Type B pancreatic cell (in vitro differentiated cells): Measurements from ENCODE around the gene DNASE1L2. TPM values are rescaled to one million over a fixed set of nuclear protein-coding genes. Genes with fewer than 3 reads are reported as not detected.

ENCODE experiments used
- DNase-seq: peaks from one replicate; pipeline ENCODE4 v3.0.0; 2021; ENCODE audit warnings: mixed read lengths; ENCODE audit not compliant: unreplicated experiment; ENCODE audit errors: extremely low spot score
- H3K27ac Mint-ChIP-seq: 2 replicates; pipeline ENCODE4 v1.8.0; 2021; ENCODE audit warnings: mild to moderate bottlenecking, mixed read lengths
- H3K27me3 Mint-ChIP-seq: 2 replicates; pipeline ENCODE4 v1.8.0; 2021; ENCODE audit warnings: mixed read lengths
- H3K36me3 Mint-ChIP-seq: 2 replicates; pipeline ENCODE4 v1.8.0; 2021; ENCODE audit warnings: mixed read lengths
- H3K4me1 Mint-ChIP-seq: one replicate; pipeline ENCODE4 v1.8.0; 2021; ENCODE audit warnings: mixed read lengths; ENCODE audit not compliant: unreplicated experiment
- H3K4me3 Mint-ChIP-seq: 2 replicates; pipeline ENCODE4 v1.8.0; 2021; ENCODE audit warnings: mild to moderate bottlenecking, mixed read lengths
- H3K9me3 Mint-ChIP-seq: 2 replicates; pipeline ENCODE4 v1.8.0; 2021; ENCODE audit warnings: mixed read lengths
- CTCF ChIP-seq: fragments of 200-600 bp; sonication (generic); conservative IDR thresholded peaks from 2 replicates; pipeline ENCODE4 v1.5.0; 2021; ENCODE audit warnings: antibody characterized with exemption, mild to moderate bottlenecking
- total RNA-seq: library from RNA; stranded (reverse); gene quantifications from 2 replicates; pipeline ENCODE4 v1.2.1, GENCODE V29; 2021; ENCODE audit warnings: low replicate concordance

The DNASE1L2 gene
- total RNA-seq, 1 donor from 2014 or later, result 2.6 TPM

GRCh38 chr16:2267913-2268666 is 31.8 kb downstream of the DNASE1L2 start, which contains the start of gene RNPS1:
TSS of gene RNPS1 (minus strand) at chr16:2268126. CDS start at chr16:2264643, 3,483 bp downstream.
- Mint-ChIP-seq H3K9me3 (no peaks in the 10 kb centered on the region), H3K27me3 (no peaks in the 10 kb centered on the region), H3K4me1 (peaks cover 27% of the 10 kb centered on the region), H3K27ac (peak within 1 kb of the TSS; percentile 99), H3K36me3 (peaks cover 8% of the 10 kb centered on the region), H3K4me3 (peak within 1 kb of the TSS; percentile 94)
- peak; percentile 97 for DNase-seq
- no peak for TF ChIP-seq CTCF

DNA sequence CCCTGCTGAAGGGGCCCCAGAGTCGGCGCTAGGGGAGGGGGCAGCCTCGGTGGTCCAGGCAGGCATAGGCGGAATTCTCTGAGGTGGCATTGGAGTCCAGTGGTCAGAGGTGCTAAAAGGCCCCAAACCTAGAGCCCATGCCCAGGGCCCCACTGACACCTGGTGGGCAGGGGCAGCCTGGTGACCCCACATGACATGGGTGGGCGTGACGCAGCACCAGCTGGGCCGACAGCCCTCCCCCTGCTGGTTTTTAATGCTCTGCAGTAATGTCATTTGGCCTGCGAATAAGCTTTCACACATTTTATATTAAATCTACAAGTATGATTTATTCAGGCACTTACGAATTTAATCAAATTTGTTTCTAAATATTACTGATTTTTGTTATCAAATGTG is 33.8 kb downstream of the DNASE1L2 start:
- Mint-ChIP-seq H3K9me3 (no peaks in the 10 kb centered on the region), H3K27me3 (no peaks in the 10 kb centered on the region), H3K4me1 (peaks cover 21% of the 10 kb centered on the region), H3K36me3 (peaks cover 5% of the 10 kb centered on the region), H3K27ac (no peak overlapping the region), H3K4me3 (peak overlapping the region; percentile 94)
- no peak for TF ChIP-seq CTCF
- no peak for DNase-seq

DNA sequence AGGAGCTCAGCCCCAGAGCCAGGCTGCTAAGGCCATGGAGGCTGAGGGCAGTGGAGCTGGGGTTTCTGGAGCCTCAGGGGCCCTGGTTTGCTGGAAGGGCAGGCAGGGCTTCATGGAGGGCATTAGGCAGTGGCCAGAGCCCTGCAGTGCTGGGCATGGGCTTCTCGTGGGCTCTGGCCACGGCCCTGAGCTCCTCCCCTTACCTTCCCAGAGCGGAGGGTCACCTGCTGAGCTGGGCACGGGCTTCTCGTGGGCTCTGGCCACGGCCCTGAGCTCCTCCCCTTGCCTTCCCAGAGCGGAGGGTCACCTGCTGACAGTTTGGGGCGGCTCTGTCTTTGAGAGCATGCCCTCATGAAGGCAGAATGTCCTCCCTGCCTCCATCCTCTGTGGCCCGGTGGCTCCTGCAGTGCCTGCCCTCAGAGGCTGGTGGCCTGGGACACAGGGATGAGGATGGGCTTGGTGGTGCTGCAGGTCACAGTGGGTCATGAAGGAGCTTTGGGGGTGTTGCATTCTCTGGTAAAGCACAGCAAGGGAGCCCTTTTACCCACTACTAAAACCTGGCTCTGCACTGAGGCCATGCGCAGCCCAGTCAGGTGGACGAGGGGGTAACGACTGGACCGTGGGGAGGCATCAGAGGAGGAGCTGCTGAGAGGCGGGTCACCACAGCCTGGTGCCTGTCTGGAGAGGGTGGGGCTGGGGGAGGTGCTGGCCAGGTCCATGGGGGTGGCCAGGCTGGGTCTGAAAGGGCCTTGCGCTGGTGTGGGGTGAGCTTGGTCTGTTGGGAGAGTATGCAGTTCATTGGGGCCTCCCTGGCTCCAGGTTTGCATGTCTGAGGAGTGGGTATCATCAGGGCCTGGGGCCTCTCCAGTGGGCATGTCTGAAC is 34.6 kb downstream of the DNASE1L2 start:
- Mint-ChIP-seq H3K27ac (no peak overlapping the region), H3K4me1 (peaks cover 16% of the 10 kb centered on the region)
- no peak for DNase-seq

DNA sequence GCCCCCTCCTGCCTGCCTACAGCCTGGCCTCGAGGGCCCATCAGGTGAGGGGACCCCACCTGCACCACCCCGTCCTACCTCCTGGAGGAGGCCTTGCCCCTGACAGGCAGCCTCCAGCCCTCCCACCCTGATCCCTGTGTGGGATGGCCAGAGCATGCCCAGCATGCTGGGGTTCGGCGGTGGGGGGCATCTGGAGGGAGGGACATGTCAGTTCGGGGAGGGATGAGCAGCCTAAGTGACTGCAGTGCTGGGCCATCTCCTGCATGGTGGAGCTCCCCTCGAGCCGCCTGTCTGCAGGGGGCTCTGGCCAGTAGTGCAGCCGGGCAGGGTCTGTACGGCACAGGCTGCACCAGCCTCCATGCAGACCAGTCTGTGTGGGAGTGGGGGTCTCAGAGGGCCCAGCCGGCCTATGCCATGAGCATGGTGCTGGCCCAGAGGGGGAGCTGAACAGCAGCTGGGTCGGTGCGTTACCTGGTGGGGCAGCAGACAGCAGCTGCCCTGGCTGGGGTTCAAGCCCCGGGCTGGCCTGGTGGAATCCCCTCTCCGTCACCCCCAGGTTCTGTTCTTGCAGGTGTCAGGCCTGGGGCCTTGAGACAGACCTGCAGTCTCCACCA is 35.7 kb downstream of the DNASE1L2 start:
- Mint-ChIP-seq H3K27me3 (no peaks in the 10 kb centered on the region), H3K4me3 (no peak overlapping the region), H3K27ac (no peak overlapping the region), H3K4me1 (peaks cover 6% of the 10 kb centered on the region), H3K36me3 (peaks cover under 1% of the 10 kb centered on the region), H3K9me3 (no peaks in the 10 kb centered on the region)
- no peak for TF ChIP-seq CTCF
- DNase-seq, result no peak

More for the DNA sequence above, 34.6 kb downstream of the DNASE1L2 start:
- Mint-ChIP-seq H3K36me3 (peaks cover 5% of the 10 kb centered on the region), H3K27me3 (no peaks in the 10 kb centered on the region), H3K4me3 (peak overlapping the region; percentile 59), H3K9me3 (no peaks in the 10 kb centered on the region)
- no peak for TF ChIP-seq CTCF

- Mint-ChIP-seq H3K27me3 (no peaks in the 10 kb centered on the region), H3K27ac (no peak overlapping the region), H3K4me1 (peaks cover 5% of the 10 kb centered on the region), H3K36me3 (no peaks in the 10 kb centered on the region), H3K4me3 (no peak overlapping the region), H3K9me3 (no peaks in the 10 kb centered on the region)
- DNase-seq, result no peak
- no peak for TF ChIP-seq CTCF
Observed at GRCh38 chr16:2273484-2273883, 37.2 kb downstream of the DNASE1L2 start.
